GM10266 (cell line): ENCODE results near the gene HPCAL1.

Source experiments
- DNase-seq: peaks from one replicate; pipeline ENCODE4 v3.0.0; 2012; ENCODE audit errors: extremely low spot score
- CTCF ChIP-seq: IDR thresholded peaks from 2 replicates; pipeline ENCODE4 v1.5.1; 2012; ENCODE audit warnings: mild to moderate bottlenecking, low read depth; ENCODE audit not compliant: control insufficient read depth, insufficient read depth; ENCODE audit errors: missing control alignments

Gene HPCAL1

GRCh38 chr2:10301941-10302478, 694 bp upstream of the HPCAL1 start:
- DNase-seq, result no peak
- no peak for TF ChIP-seq CTCF

GRCh38 chr2:10303181-10303693, 533 bp downstream of the HPCAL1 start:
- no peak for TF ChIP-seq CTCF
- DNase-seq, result no peak

- peak; percentile 26 for TF ChIP-seq CTCF
- DNase-seq, result peak; percentile 65
Measured at GRCh38 chr2:10303694-10304378, 1.1 kb downstream of the HPCAL1 start.

- no peak for DNase-seq
Measured at GRCh38 chr2:10304458-10305253, 2.0 kb downstream of the HPCAL1 start.

GRCh38 chr2:10305254-10305635, 2.5 kb downstream of the HPCAL1 start:
- no peak for TF ChIP-seq CTCF
- DNase-seq, result no peak

More at GRCh38 chr2:10304458-10305253, 2.0 kb downstream of the HPCAL1 start:
- TF ChIP-seq CTCF, result no peak

GRCh38 chr2:10305715-10306114, 3.0 kb downstream of the HPCAL1 start:
- no peak for TF ChIP-seq CTCF
- DNase-seq, result no peak
